Fibroblast of villous mesenchyme (primary cell): ENCODE results near the gene LYRM7. TPM values are rescaled to one million over a fixed set of nuclear protein-coding genes. Genes with fewer than 3 reads are reported as not detected.

Experiments used
- DNase-seq: peaks from one replicate; pipeline ENCODE4 v3.0.0-alpha.2; 2010; ENCODE audit warnings: low read depth
- H3K4me3 ChIP-seq: 2 replicates; pipeline ENCODE4 v1.5.1; 2011; ENCODE audit warnings: low read depth, mild to moderate bottlenecking, low read length
- CTCF ChIP-seq: IDR thresholded peaks from 2 replicates; pipeline ENCODE4 v1.5.1; 2012; ENCODE audit warnings: low read depth, mild to moderate bottlenecking, low read length; ENCODE audit not compliant: insufficient read depth
- total RNA-seq: library from RNA; depleted of rRNA; stranded (reverse); fragments of >200 nt; gene quantifications from 2 replicates; pipeline ENCODE4 v1.2.3, GENCODE V29; 2012

LYRM7 gene
- total RNA-seq, 1 donor: 6.0 TPM

GRCh38 chr5:131214609-131215227, 44.0 kb downstream of the LYRM7 start:
- TF ChIP-seq CTCF: no peak
- H3K4me3 ChIP-seq: no peak overlapping the region
- no peak for DNase-seq

- DNase-seq: no peak
- TF ChIP-seq CTCF: no peak
- no peak overlapping the region for H3K4me3 ChIP-seq
These were observed 47.0 kb downstream of the LYRM7 start for GRCh38 chr5:131217791-131218190.

GRCh38 chr5:131218392-131218791, 47.6 kb downstream of the LYRM7 start:
- no peak for TF ChIP-seq CTCF
- DNase-seq: peak; percentile 22
- H3K4me3 ChIP-seq: no peak overlapping the region

GRCh38 chr5:131220566-131220965, 49.8 kb downstream of the LYRM7 start:
- no peak for DNase-seq
- no peak for TF ChIP-seq CTCF

GRCh38 chr5:131221008-131221703, 50.4 kb downstream of the LYRM7 start:
- TF ChIP-seq CTCF: no peak
- H3K4me3 ChIP-seq: no peak overlapping the region
- no peak for DNase-seq

More at GRCh38 chr5:131220566-131220965, 49.8 kb downstream of the LYRM7 start:
- H3K4me3 ChIP-seq: no peak overlapping the region

- peak; percentile 39 for DNase-seq
- no peak for TF ChIP-seq CTCF
- no peak overlapping the region for H3K4me3 ChIP-seq
These were observed 51.1 kb downstream of the LYRM7 start for GRCh38 chr5:131221888-131222287.

GRCh38 chr5:131222731-131223130, 52.0 kb downstream of the LYRM7 start:
- DNase-seq: no peak
- H3K4me3 ChIP-seq: no peak overlapping the region
- no peak for TF ChIP-seq CTCF
